Endothelial cell (in vitro differentiated cells): Measurements from ENCODE around the gene KIF19. TPM values are rescaled to one million over a fixed set of nuclear protein-coding genes. Genes with fewer than 3 reads are reported as not detected.
"Not testable (repeated sequence)": the region's sequence is repeated elsewhere in the genome, so short reads cannot be mapped to it uniquely, and the experiment has no call there.

Experiments
- DNase-seq: peaks from one replicate; pipeline ENCODE4 v3.0.0; 2021; ENCODE audit warnings: low spot score
- H3K27ac Mint-ChIP-seq: one replicate; pipeline ENCODE4 v1.8.0; 2021; ENCODE audit warnings: mixed read lengths, inconsistent platforms; ENCODE audit not compliant: unreplicated experiment
- H3K27me3 Mint-ChIP-seq: one replicate; pipeline ENCODE4 v1.8.0; 2021; ENCODE audit warnings: mild to moderate bottlenecking, moderate library complexity, mixed read lengths, inconsistent platforms; ENCODE audit not compliant: unreplicated experiment
- H3K36me3 Mint-ChIP-seq: one replicate; pipeline ENCODE4 v1.8.0; 2021; ENCODE audit warnings: mild to moderate bottlenecking, low read depth, mixed read lengths, inconsistent platforms; ENCODE audit not compliant: unreplicated experiment
- H3K4me1 Mint-ChIP-seq: one replicate; pipeline ENCODE4 v1.8.0; 2021; ENCODE audit warnings: mild to moderate bottlenecking, mixed read lengths, inconsistent platforms; ENCODE audit not compliant: unreplicated experiment
- H3K4me3 Mint-ChIP-seq: one replicate; pipeline ENCODE4 v1.8.0; 2021; ENCODE audit warnings: mild to moderate bottlenecking, mixed read lengths, inconsistent platforms; ENCODE audit not compliant: unreplicated experiment
- H3K9me3 Mint-ChIP-seq: one replicate; pipeline ENCODE4 v1.8.0; 2021; ENCODE audit warnings: mixed read lengths, inconsistent platforms; ENCODE audit not compliant: unreplicated experiment
- CTCF ChIP-seq: fragments of 200-600 bp; sonication (generic); IDR thresholded peaks from one replicate; pipeline ENCODE4 v1.5.0; 2021; ENCODE audit warnings: antibody characterized with exemption; ENCODE audit not compliant: unreplicated experiment
- long read RNA-seq: library from polyadenylated mRNA; unstranded; transcript quantifications from one replicate; pipeline ENCODE4 v2.0.0, GENCODE V29; 2020; ENCODE audit not compliant: unreplicated experiment
- total RNA-seq: library from RNA; stranded (reverse); fragmentation: NEBNext Ultra II Directional; extraction: Animal tissue kit (Norgen Biotek cat#: 25700); gene quantifications from one replicate; pipeline ENCODE4 v1.2.1, GENCODE V29; 2021; ENCODE audit not compliant: unreplicated experiment

KIF19 gene
- 48.1 TPM for total RNA-seq
- long read RNA-seq, transcript KIF19-202 (20 exons, 3,643 nt): major isoform, 6 of 14 reads
- long read RNA-seq, partial matches to known transcripts: 1 of 14 reads
- long read RNA-seq, other reads (novel, unspliced or antisense): 4 of 14 reads

DNA sequence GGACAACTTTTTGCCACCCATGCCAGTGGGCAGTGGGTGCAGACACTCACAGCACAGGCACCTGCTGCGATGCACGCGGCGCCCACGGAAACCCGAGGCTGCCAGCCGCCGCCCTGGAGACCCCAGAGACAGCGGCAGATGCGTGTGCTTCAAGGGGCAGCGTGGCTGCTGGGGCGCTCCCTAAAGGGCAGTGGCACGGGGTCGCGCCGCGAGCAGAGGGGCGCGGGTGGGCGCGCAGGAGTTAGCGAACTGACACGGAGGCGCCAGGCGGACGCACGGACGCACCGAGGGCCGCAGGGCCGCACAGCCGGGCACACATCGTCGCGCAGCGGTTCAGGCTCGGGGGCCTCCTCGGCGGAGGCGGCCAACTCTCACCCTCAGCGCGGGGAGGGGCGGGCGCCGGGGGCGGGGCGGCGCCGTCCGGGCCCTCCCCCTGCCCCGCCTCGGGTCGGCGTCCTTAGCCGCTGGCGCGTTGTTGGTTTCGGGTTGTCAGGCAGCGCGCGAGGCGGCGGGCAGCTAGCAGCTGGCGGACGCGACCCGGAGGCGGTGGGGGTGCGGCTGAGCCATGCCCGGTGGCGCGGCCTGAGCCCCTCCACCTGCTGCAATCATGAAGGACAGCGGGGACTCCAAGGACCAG is at the start of gene KIF19:
TSS of gene KIF19 (plus strand) at position 484 of the 637 bp plus-strand sequence. CDS start at position 608, 124 bp downstream.
- Mint-ChIP-seq H3K4me1 (peaks cover 34% of the 10 kb centered on the region), H3K27ac (peak within 1 kb of the TSS; percentile 67), H3K9me3 (no peaks in the 10 kb centered on the region), H3K27me3 (peaks cover 13% of the 10 kb centered on the region), H3K4me3 (peak within 1 kb of the TSS; percentile 85), H3K36me3 (peaks cover 7% of the 10 kb centered on the region)
- peak; percentile 68 for DNase-seq
- no peak for TF ChIP-seq CTCF

DNA sequence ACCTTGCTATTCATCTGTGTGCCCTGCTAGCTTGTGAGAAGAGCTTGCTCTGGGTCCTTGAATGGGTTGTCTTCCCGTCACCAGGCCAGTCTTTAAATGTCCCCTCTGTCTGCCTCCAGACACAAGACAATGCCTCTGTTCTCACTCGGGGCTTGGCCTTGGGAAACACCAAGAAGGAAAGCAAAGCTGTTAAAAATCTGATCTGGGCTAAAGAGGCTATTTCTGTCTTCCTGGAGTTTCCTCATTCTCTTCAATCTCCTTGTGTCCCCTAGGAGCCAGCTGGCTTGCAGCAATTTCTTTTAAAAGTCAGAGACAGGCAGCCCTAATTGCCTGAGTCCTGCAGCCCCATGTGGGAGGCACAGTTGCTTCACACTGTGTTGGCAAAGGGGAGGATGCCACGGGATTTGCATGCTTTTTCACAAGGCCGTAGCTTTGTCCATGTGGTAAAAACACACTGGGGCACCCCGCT is 49.5 kb upstream of the KIF19 start:
- DNase-seq: no peak
- peaks cover 10% of the 10 kb centered on the region for H3K27me3 Mint-ChIP-seq
- no peak overlapping the region for H3K4me3 Mint-ChIP-seq
- no peak for TF ChIP-seq CTCF
- H3K9me3 Mint-ChIP-seq: no peaks in the 10 kb centered on the region
- no peaks in the 10 kb centered on the region for H3K36me3 Mint-ChIP-seq
- peaks cover 20% of the 10 kb centered on the region for H3K4me1 Mint-ChIP-seq
- no peak overlapping the region for H3K27ac Mint-ChIP-seq

GRCh38 chr17:74277935-74278334 is 48.1 kb upstream of the KIF19 start:
- H3K27me3 Mint-ChIP-seq: peaks cover 10% of the 10 kb centered on the region
- H3K4me3 Mint-ChIP-seq: no peak overlapping the region
- H3K9me3 Mint-ChIP-seq: no peaks in the 10 kb centered on the region
- H3K4me1 Mint-ChIP-seq: peaks cover 11% of the 10 kb centered on the region
- no peak for TF ChIP-seq CTCF
- no peak overlapping the region for H3K27ac Mint-ChIP-seq
- H3K36me3 Mint-ChIP-seq: no peaks in the 10 kb centered on the region
- no peak for DNase-seq

GRCh38 chr17:74279617-74280016 is 46.4 kb upstream of the KIF19 start:
- not testable (repeated sequence) for H3K4me3 Mint-ChIP-seq, H3K4me1 Mint-ChIP-seq, H3K9me3 Mint-ChIP-seq, DNase-seq, H3K27me3 Mint-ChIP-seq, H3K36me3 Mint-ChIP-seq, H3K27ac Mint-ChIP-seq

DNA sequence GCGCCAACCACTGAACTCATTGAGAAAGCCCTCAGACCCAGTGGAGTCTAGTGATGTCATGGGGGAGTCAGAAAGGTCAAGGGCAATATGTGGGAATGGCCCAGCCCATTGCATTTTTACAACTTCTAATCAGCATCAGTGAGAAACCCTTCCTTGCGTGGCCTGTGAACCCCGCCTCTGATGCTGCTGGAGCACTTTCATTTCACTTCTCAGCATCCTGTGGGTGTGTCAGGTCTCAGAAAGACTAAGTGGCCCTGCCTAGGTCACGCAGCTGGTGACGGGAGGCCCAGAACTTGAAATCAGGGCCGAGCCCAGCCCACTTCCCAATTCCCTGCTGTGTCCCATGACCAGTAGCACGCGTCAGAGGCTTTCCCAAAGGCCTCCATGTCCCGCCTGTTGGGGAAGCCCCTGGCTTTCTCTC is 45.9 kb upstream of the KIF19 start:
- no peaks in the 10 kb centered on the region for H3K9me3 Mint-ChIP-seq
- no peak for DNase-seq
- H3K27me3 Mint-ChIP-seq: peaks cover 3% of the 10 kb centered on the region
- TF ChIP-seq CTCF: no peak
- no peak overlapping the region for H3K27ac Mint-ChIP-seq
- no peaks in the 10 kb centered on the region for H3K4me1 Mint-ChIP-seq
- H3K36me3 Mint-ChIP-seq: no peaks in the 10 kb centered on the region
- no peak overlapping the region for H3K4me3 Mint-ChIP-seq
